Measurements from ENCODE around the gene PDE9A.

PDE9A gene

GRCh38 chr21:42632771-42633690 is 20.4 kb upstream of the PDE9A start:
- TF ChIP-seq SIN3A (IDR thresholded peaks at IDR 0.05; ENCODE audit: borderline replicate concordance, insufficient read depth, low read length) (no peak), POLR2AphosphoS5 (IDR thresholded peaks at IDR 0.05; ENCODE audit: low read depth, low read length) (no peak), TAF1 (IDR thresholded peaks at IDR 0.05; ENCODE audit: borderline replicate concordance, insufficient read depth, low read length) (no peak), FOXP2 (optimal IDR thresholded peaks at IDR 0.05; ENCODE audit: borderline replicate concordance, extremely low read depth, extremely low read length, insufficient read depth) (no peak)
- TF ChIP-seq, protein P1, sequence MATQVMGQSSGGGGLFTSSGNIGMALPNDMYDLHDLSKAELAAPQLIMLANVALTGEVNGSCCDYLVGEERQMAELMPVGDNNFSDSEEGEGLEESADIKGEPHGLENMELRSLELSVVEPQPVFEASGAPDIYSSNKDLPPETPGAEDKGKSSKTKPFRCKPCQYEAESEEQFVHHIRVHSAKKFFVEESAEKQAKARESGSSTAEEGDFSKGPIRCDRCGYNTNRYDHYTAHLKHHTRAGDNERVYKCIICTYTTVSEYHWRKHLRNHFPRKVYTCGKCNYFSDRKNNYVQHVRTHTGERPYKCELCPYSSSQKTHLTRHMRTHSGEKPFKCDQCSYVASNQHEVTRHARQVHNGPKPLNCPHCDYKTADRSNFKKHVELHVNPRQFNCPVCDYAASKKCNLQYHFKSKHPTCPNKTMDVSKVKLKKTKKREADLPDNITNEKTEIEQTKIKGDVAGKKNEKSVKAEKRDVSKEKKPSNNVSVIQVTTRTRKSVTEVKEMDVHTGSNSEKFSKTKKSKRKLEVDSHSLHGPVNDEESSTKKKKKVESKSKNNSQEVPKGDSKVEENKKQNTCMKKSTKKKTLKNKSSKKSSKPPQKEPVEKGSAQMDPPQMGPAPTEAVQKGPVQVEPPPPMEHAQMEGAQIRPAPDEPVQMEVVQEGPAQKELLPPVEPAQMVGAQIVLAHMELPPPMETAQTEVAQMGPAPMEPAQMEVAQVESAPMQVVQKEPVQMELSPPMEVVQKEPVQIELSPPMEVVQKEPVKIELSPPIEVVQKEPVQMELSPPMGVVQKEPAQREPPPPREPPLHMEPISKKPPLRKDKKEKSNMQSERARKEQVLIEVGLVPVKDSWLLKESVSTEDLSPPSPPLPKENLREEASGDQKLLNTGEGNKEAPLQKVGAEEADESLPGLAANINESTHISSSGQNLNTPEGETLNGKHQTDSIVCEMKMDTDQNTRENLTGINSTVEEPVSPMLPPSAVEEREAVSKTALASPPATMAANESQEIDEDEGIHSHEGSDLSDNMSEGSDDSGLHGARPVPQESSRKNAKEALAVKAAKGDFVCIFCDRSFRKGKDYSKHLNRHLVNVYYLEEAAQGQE (IDR thresholded peaks at IDR 0.05; ENCODE audit: insufficient read depth in 1 of 2, low read depth in 2 of 2, low read length in 2 of 2): no peak

DNA sequence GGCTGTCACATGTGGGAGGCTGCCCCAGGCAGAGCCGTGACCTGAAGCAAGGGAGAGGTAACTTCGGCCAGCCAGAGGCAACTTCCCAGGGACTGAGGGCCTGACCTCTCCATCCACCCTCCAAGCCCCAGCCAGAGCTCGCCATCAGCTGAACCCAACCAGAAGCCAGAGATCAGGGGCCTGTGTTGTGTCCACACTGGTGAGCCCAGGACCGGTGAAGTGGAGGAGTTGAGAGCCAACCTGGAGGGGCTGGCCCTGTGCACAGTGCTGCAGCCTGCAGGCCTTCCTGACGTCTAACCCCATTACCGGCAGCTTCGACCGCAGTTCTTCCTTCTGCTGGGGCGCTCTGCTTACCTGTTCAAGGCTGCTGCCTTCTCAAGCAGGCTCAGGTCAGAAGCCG is 19.6 kb upstream of the PDE9A start:
- TF ChIP-seq TAF1 (IDR thresholded peaks at IDR 0.05; ENCODE audit: borderline replicate concordance, insufficient read depth, low read length): no peak
- TF ChIP-seq POLR2AphosphoS5 (IDR thresholded peaks at IDR 0.05; ENCODE audit: low read depth, low read length): no peak
- no peak for TF ChIP-seq FOXP2 (optimal IDR thresholded peaks at IDR 0.05; ENCODE audit: borderline replicate concordance, extremely low read depth, extremely low read length, insufficient read depth)
- TF ChIP-seq, protein P1 (IDR thresholded peaks at IDR 0.05; ENCODE audit: insufficient read depth in 1 of 2, low read depth in 2 of 2, low read length in 2 of 2): no peak
- no peak for TF ChIP-seq SIN3A (IDR thresholded peaks at IDR 0.05; ENCODE audit: borderline replicate concordance, insufficient read depth, low read length)

DNA sequence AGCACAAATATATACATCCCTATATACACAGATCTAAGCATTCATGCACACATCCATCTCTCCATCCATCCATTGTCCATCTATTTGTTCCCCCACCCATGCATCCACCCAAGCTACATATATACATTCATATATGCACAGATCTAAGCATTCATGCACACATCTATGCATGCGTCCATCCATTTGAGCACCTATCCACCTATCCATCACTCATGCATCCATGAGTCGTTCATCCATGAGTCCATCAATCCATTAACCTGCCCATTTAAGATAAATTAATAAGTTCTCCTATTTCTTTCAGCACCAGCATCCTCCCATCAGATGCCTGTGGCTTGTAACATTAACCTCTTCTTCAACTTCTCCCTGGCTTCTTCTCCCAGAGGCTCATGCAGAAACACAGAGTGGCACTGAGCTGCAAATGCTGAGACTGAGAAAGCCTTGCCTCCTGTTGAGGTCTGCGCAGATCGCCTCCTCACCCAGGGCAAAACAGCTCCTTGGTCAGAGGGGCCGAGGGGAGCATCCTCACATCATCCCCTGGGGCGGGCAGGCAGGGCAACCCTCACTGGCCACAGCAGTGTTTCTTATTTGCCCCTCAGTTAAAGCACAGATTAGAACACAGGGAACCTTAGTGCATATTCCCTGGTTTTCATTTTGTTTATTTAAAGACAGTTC is 17.4 kb upstream of the PDE9A start:
- TF ChIP-seq SIN3A (IDR thresholded peaks at IDR 0.05; ENCODE audit: borderline replicate concordance, insufficient read depth, low read length): no peak
- TF ChIP-seq, protein P1 (IDR thresholded peaks at IDR 0.05; ENCODE audit: insufficient read depth in 1 of 2, low read depth in 2 of 2, low read length in 2 of 2): no peak
- no peak for TF ChIP-seq TAF1 (IDR thresholded peaks at IDR 0.05; ENCODE audit: borderline replicate concordance, insufficient read depth, low read length)
- no peak for TF ChIP-seq POLR2AphosphoS5 (IDR thresholded peaks at IDR 0.05; ENCODE audit: low read depth, low read length)
- no peak for TF ChIP-seq FOXP2 (optimal IDR thresholded peaks at IDR 0.05; ENCODE audit: borderline replicate concordance, extremely low read depth, extremely low read length, insufficient read depth)

DNA sequence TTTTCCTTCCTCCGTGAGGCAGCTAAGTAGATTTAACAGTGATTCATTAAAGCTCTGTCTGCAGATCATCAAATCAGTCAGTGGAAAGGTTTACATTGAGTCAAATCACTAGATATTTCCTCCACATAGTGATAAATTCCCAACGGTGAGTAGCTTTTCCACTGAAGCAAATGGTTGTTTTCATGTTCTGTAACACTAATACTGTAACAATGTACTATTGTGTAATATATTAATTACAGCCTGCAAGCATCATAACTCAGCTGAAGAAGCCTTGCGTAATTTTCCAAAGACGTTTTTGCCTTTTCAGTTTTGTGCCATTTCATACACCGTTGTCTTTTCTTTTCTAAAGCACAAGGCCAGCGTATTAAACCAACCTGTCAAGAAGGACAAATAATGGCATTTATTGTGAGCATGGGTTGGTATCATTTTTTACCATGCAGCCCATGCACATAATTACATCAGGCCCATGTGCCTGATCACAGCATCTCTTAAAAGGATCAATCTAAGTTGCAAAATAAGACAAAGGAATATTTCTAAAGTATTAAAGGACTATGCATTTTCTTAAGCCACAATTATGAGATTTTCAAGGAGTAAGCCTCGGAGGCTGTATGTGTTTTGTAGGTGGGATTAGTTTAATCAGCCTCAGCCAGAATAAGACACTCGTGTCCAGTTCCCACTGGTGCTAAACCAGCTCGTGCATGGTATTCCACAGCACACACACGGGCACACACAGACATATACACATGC is 16.7 kb upstream of the PDE9A start:
- TF ChIP-seq FOXP2 (optimal IDR thresholded peaks at IDR 0.05; ENCODE audit: borderline replicate concordance, extremely low read depth, extremely low read length, insufficient read depth) (no peak), TAF1 (IDR thresholded peaks at IDR 0.05; ENCODE audit: borderline replicate concordance, insufficient read depth, low read length) (no peak), SIN3A (IDR thresholded peaks at IDR 0.05; ENCODE audit: borderline replicate concordance, insufficient read depth, low read length) (no peak), POLR2AphosphoS5 (IDR thresholded peaks at IDR 0.05; ENCODE audit: low read depth, low read length) (no peak)
- TF ChIP-seq, protein P1 (IDR thresholded peaks at IDR 0.05; ENCODE audit: insufficient read depth in 1 of 2, low read depth in 2 of 2, low read length in 2 of 2): no peak
